ENCODE measurements around the gene TRIM58.

TRIM58 gene

DNA sequence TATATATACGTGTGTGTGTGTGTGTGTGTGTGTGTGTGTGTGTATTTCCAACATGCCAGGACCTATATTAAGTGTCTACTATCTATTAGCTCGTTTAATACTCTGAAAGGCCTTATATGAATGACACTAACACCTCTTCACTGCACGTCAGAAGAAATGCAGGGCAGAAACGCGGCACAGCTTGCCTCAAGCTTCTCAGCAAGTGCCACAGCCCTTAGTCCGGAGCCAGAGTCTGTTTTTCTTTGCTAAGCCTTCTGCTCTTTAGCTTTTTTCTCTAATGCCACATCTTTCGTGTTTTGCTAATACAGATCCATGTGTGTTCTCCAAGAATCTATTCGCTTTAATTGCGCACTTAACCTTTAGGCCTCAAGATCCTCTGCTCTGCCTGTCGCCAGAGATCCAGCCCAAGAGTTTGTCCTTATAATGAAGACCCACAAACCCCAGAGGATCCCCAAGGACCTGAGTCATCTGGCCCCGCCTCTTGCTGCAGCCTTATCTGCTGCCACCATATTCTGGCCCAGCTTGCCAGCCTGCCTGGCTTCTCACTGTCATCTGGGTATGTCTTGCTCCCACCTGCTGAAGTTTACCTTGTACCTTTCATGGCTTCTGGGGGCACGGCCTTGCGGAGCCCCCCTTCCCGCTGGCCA lies 2.0 kb upstream of the TRIM58 start:
- no peak for DNase-seq
- Mint-ChIP-seq H3K36me3 (no peaks in the 10 kb centered on the region), H3K4me3 (no peak overlapping the region), H3K27ac (no peak overlapping the region), H3K27me3 (peaks cover 41% of the 10 kb centered on the region), H3K4me1 (peaks cover 13% of the 10 kb centered on the region), H3K9me3 (no peaks in the 10 kb centered on the region)
- CTCF ChIA-PET, result no interaction called here

- Mint-ChIP-seq H3K9me3 (no peaks in the 10 kb centered on the region), H3K27me3 (peaks cover 47% of the 10 kb centered on the region), H3K4me1 (peaks cover 13% of the 10 kb centered on the region), H3K27ac (no peak overlapping the region), H3K4me3 (no peak overlapping the region), H3K36me3 (no peaks in the 10 kb centered on the region)
- no peak for DNase-seq
- CTCF ChIA-PET, result interaction anchor here (0.8 to 1.3 kb wide), 2 partner anchors 23 to 41 kb away, joined by 3 read pairs; no protein-coding TSS in a partner anchor
Observed at GRCh38 chr1:247855911-247856310, 1.1 kb upstream of the TRIM58 start.

GRCh38 chr1:247857985-247858619 lies 1.1 kb downstream of the TRIM58 start:
- peak overlapping the region; percentile 73 for H3K4me3 Mint-ChIP-seq
- CTCF ChIA-PET, result interaction anchor here (1.3 kb wide), 2 partner anchors 16 to 48 kb away, joined by 3 to 4 read pairs; partner anchors contain the start of gene OR11L1
- H3K27me3 Mint-ChIP-seq, result peaks cover 47% of the 10 kb centered on the region
- no peaks in the 10 kb centered on the region for H3K36me3 Mint-ChIP-seq
- DNase-seq, result no peak
- peaks cover 13% of the 10 kb centered on the region for H3K4me1 Mint-ChIP-seq
- no peak overlapping the region for H3K27ac Mint-ChIP-seq
- no peaks in the 10 kb centered on the region for H3K9me3 Mint-ChIP-seq

DNA sequence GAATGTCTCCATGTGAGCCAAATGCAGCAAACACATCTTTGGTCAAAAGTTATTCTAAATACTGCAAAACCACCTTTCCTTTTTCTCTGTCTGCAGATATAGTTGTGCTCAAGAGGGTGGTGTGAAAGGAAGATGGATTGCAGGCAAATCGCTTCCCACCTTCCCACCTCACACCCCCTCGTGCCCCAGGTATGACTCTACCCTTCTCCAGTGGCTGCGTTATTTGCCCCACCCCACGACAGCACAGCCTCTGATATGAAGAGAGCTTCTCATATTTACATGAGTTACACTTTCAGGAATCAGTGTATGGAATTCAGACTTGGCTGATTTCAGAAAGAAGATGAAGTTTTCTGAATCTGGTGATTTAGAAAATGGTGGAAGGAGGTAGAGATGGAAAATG lies 5.8 kb downstream of the TRIM58 start:
- Mint-ChIP-seq H3K9me3 (no peaks in the 10 kb centered on the region), H3K27ac (no peak overlapping the region), H3K36me3 (no peaks in the 10 kb centered on the region), H3K27me3 (peaks cover 21% of the 10 kb centered on the region), H3K4me3 (no peak overlapping the region), H3K4me1 (peaks cover 8% of the 10 kb centered on the region)
- CTCF ChIA-PET, result no interaction called here
- DNase-seq, result no peak

- no peak for DNase-seq
- H3K9me3 Mint-ChIP-seq, result peaks cover 1% of the 10 kb centered on the region
- H3K27me3 Mint-ChIP-seq, result peaks cover 7% of the 10 kb centered on the region
- no peaks in the 10 kb centered on the region for H3K36me3 Mint-ChIP-seq
- H3K4me1 Mint-ChIP-seq, result no peaks in the 10 kb centered on the region
- no peak overlapping the region for H3K27ac Mint-ChIP-seq
- CTCF ChIA-PET, result no interaction called here
- H3K4me3 Mint-ChIP-seq, result no peak overlapping the region
Observed at GRCh38 chr1:247864644-247865043, 7.7 kb downstream of the TRIM58 start.

- CTCF ChIA-PET, result no interaction called here
- H3K27ac Mint-ChIP-seq, result no peak overlapping the region
- no peak overlapping the region for H3K4me3 Mint-ChIP-seq
- H3K36me3 Mint-ChIP-seq, result no peaks in the 10 kb centered on the region
- peaks cover 4% of the 10 kb centered on the region for H3K9me3 Mint-ChIP-seq
- DNase-seq, result no peak
- H3K27me3 Mint-ChIP-seq, result peaks cover 2% of the 10 kb centered on the region
- no peaks in the 10 kb centered on the region for H3K4me1 Mint-ChIP-seq
Observed at GRCh38 chr1:247865416-247865815, 8.4 kb downstream of the TRIM58 start.

GRCh38 chr1:247883346-247883745 lies 26.4 kb downstream of the TRIM58 start:
- H3K4me1 Mint-ChIP-seq, result no peaks in the 10 kb centered on the region
- no peak for DNase-seq
- H3K4me3 Mint-ChIP-seq, result no peak overlapping the region
- no peaks in the 10 kb centered on the region for H3K27me3 Mint-ChIP-seq
- no peak overlapping the region for H3K27ac Mint-ChIP-seq
- H3K9me3 Mint-ChIP-seq, result no peaks in the 10 kb centered on the region
- no peaks in the 10 kb centered on the region for H3K36me3 Mint-ChIP-seq
- CTCF ChIA-PET, result no interaction called here

DNA sequence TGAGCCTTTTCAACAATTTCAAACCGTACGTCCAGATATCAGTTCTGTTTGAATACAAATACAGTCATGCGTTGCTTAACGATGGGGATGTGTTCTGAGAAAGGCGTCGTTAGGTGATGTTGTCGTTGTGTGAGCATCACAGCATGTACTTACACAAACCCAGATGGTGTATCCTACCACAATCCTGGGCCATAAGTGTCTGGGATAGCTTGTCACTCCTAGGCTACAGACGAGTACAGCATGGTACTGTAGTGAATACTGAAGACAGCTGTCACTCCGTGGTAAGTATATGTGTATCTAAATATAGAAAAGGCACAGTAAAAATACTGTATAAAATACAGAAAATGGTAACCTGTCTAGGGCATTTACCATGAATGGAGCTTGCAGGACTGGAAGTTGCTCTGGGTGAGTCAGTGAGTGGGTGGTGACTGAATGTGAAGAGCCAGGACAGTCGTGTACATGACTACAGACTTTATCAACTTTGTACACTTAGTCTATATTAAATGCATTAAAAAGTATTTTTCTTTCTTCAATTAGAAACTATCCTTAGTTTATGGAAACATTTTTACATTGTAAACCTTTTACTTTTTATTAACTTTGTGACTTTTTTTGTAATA lies 27.9 kb downstream of the TRIM58 start:
- CTCF ChIA-PET, result interaction anchor here (1.2 kb wide), 1 partner anchor 10 kb away, joined by 3 read pairs; the partner anchor contains the start of gene OR2W3
- Mint-ChIP-seq H3K9me3 (no peaks in the 10 kb centered on the region), H3K4me3 (no peak overlapping the region), H3K36me3 (no peaks in the 10 kb centered on the region), H3K4me1 (no peaks in the 10 kb centered on the region), H3K27me3 (no peaks in the 10 kb centered on the region), H3K27ac (no peak overlapping the region)
- no peak for DNase-seq

- no peaks in the 10 kb centered on the region for H3K36me3 Mint-ChIP-seq
- H3K9me3 Mint-ChIP-seq, result no peaks in the 10 kb centered on the region
- CTCF ChIA-PET, result interaction anchor here (0.8 kb wide), 1 partner anchor 11 kb away, joined by 3 read pairs; no protein-coding TSS in a partner anchor
- no peak within 1 kb of the TSS for H3K27ac Mint-ChIP-seq
- no peak within 1 kb of the TSS for H3K4me3 Mint-ChIP-seq
- no peaks in the 10 kb centered on the region for H3K4me1 Mint-ChIP-seq
- DNase-seq, result no peak
- no peaks in the 10 kb centered on the region for H3K27me3 Mint-ChIP-seq
Observed at GRCh38 chr1:247895163-247895637, 38.2 kb downstream of the TRIM58 start, which contains the start of gene OR2W3. Gene OR2W3 (plus strand): TSS chr1:247895587. CDS start chr1:247895587, 0 bp downstream.

GRCh38 chr1:247895976-247896375 lies 39.0 kb downstream of the TRIM58 start:
- Mint-ChIP-seq H3K4me3 (no peak overlapping the region), H3K27ac (no peak overlapping the region), H3K9me3 (no peaks in the 10 kb centered on the region), H3K4me1 (no peaks in the 10 kb centered on the region), H3K36me3 (no peaks in the 10 kb centered on the region), H3K27me3 (no peaks in the 10 kb centered on the region)
- CTCF ChIA-PET, result no interaction called here
- DNase-seq, result no peak

- H3K4me1 Mint-ChIP-seq, result peaks cover 28% of the 10 kb centered on the region
- peaks cover 1% of the 10 kb centered on the region for H3K9me3 Mint-ChIP-seq
- no peak overlapping the region for H3K4me3 Mint-ChIP-seq
- H3K36me3 Mint-ChIP-seq, result no peaks in the 10 kb centered on the region
- CTCF ChIA-PET, result no interaction called here
- peaks cover 8% of the 10 kb centered on the region for H3K27me3 Mint-ChIP-seq
- DNase-seq, result no peak
- no peak overlapping the region for H3K27ac Mint-ChIP-seq
Observed at GRCh38 chr1:247904122-247904521, 47.1 kb downstream of the TRIM58 start.

DNA sequence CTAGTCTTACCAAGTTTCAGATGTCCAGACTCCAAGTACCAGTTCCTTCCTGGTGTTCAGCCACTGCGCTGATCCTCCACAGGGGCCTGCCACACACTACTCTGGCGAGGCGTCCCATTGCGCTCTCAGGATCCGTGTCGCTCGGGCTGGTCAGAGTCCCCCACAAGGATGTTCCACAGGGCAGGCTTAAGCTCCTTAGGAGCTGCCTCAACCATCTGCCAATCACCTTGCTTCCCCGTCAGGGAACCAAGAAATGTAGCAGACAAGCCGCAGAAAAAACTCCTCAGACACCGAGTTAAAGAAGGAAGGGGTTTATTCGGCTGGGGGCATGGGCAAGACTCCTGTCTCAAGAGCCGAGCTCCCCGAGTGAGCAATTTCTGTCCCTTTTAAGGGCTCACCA lies 48.2 kb downstream of the TRIM58 start:
- Mint-ChIP-seq H3K4me3 (no peak overlapping the region), H3K27ac (no peak overlapping the region), H3K4me1 (peaks cover 28% of the 10 kb centered on the region), H3K9me3 (peaks cover 1% of the 10 kb centered on the region), H3K36me3 (no peaks in the 10 kb centered on the region), H3K27me3 (peaks cover 8% of the 10 kb centered on the region)
- DNase-seq, result no peak
- CTCF ChIA-PET, result no interaction called here

GRCh38 chr1:247905910-247906503 lies 49.0 kb downstream of the TRIM58 start:
- CTCF ChIA-PET, result interaction anchor here (1.1 kb wide), 1 partner anchor 48 kb away, joined by 3 read pairs; no protein-coding TSS in a partner anchor
- Mint-ChIP-seq H3K9me3 (peaks cover 1% of the 10 kb centered on the region), H3K27ac (peak overlapping the region; percentile 73), H3K36me3 (no peaks in the 10 kb centered on the region), H3K4me3 (peak overlapping the region; percentile 44), H3K27me3 (peaks cover 8% of the 10 kb centered on the region), H3K4me1 (peaks cover 28% of the 10 kb centered on the region)
- DNase-seq, result no peak

- CTCF ChIA-PET, result interaction anchor here (0.7 to 1.1 kb wide), 2 partner anchors 49 to 333 kb away, joined by 3 read pairs; no protein-coding TSS in a partner anchor
- H3K9me3 Mint-ChIP-seq, result peaks cover 1% of the 10 kb centered on the region
- DNase-seq, result no peak
- peaks cover 28% of the 10 kb centered on the region for H3K4me1 Mint-ChIP-seq
- peaks cover 8% of the 10 kb centered on the region for H3K27me3 Mint-ChIP-seq
- peak overlapping the region; percentile 44 for H3K4me3 Mint-ChIP-seq
- peak overlapping the region; percentile 73 for H3K27ac Mint-ChIP-seq
- no peaks in the 10 kb centered on the region for H3K36me3 Mint-ChIP-seq
Observed at GRCh38 chr1:247906504-247907047, 49.6 kb downstream of the TRIM58 start.

Measured in activated naive CD4-positive, alpha-beta T cell treated with anti-CD3 and anti-CD28 coated beads, Interleukin-2, amount 10 ng/mL, durations not matched to agents 7 days and 5 days (primary cell).